Measurements from ENCODE around the gene MYRF.

DNA sequence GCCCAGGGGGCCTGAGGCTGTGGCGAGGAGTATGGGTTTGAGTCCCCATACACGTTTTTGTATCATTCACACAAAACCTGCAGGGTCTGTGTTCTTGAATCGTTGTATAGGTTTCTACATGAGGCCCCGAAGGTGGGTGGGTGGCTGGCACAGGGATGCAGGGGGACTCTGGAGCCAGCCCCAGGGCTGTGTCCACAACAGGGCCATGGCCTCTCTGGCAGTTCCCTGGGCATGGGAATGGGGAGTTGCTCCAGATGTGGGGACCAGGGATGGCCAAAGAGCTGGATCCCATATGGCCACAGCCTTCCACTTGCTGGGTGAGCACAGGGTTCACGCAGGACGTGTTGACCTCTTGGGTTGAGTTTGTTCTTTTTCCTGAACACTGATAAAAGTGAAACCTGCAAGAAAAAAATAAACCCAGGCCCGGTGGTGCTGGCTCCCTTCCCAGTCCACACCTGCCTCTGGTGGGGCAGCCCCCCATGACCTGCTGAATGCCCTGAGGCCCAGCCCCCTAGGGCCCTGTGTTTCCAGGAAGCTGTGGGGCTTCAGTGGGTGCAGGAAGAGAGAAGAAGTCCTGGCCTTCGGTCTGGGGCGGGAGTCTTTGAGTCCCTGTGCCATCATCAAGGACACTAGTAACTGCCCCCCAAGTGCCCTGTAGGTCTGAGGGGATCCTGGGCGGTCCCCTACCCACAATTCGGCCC, 16.1 kb downstream of the MYRF start:
- no peak for TF ChIP-seq POLR2AphosphoS5 (IDR thresholded peaks at IDR 0.05; ENCODE audit: low read depth, low read length)
- TF ChIP-seq CBFB (CRISPR knock-in tag; IDR thresholded peaks at IDR 0.05): no peak
- 0 out of 4 replicates have a peak, but pooled peaks of 1 of the 2 experiments have one; percentile 6 for TF ChIP-seq POLR2A (IDR thresholded peaks at IDR 0.05; ENCODE audit: insufficient read depth in 1 of 2, low read depth in 2 of 2, low read length in 2 of 2)
- no peak for TF ChIP-seq EZH2 (conservative IDR thresholded peaks at IDR 0.05; ENCODE audit: low read depth, low read length)
- no peak for TF ChIP-seq MAFK (conservative IDR thresholded peaks at IDR 0.05 in 1 of 2, IDR thresholded peaks at IDR 0.05 in 1 of 2; ENCODE audit: low read length in 2 of 2)
- TF ChIP-seq ZNF660 (CRISPR knock-in tag; IDR thresholded peaks at IDR 0.05; ENCODE audit: borderline replicate concordance, low read depth): no peak
- TF ChIP-seq HDAC2 (CRISPR knock-in tag; IDR thresholded peaks at IDR 0.05): no peak
- no peak for TF ChIP-seq SP2 (CRISPR knock-in tag; IDR thresholded peaks at IDR 0.05)
- TF ChIP-seq, protein P1, sequence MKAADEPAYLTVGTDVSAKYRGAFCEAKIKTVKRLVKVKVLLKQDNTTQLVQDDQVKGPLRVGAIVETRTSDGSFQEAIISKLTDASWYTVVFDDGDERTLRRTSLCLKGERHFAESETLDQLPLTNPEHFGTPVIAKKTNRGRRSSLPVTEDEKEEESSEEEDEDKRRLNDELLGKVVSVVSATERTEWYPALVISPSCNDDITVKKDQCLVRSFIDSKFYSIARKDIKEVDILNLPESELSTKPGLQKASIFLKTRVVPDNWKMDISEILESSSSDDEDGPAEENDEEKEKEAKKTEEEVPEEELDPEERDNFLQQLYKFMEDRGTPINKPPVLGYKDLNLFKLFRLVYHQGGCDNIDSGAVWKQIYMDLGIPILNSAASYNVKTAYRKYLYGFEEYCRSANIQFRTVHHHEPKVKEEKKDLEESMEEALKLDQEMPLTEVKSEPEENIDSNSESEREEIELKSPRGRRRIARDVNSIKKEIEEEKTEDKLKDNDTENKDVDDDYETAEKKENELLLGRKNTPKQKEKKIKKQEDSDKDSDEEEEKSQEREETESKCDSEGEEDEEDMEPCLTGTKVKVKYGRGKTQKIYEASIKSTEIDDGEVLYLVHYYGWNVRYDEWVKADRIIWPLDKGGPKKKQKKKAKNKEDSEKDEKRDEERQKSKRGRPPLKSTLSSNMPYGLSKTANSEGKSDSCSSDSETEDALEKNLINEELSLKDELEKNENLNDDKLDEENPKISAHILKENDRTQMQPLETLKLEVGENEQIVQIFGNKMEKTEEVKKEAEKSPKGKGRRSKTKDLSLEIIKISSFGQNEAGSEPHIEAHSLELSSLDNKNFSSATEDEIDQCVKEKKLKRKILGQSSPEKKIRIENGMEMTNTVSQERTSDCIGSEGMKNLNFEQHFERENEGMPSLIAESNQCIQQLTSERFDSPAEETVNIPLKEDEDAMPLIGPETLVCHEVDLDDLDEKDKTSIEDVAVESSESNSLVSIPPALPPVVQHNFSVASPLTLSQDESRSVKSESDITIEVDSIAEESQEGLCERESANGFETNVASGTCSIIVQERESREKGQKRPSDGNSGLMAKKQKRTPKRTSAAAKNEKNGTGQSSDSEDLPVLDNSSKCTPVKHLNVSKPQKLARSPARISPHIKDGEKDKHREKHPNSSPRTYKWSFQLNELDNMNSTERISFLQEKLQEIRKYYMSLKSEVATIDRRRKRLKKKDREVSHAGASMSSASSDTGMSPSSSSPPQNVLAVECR (CRISPR knock-in tag; IDR thresholded peaks at IDR 0.05; ENCODE audit: borderline replicate concordance): no peak
- no peak for TF ChIP-seq ZBTB1 (CRISPR knock-in tag; IDR thresholded peaks at IDR 0.05; ENCODE audit: borderline replicate concordance)
- peak; percentile 11; the same call in 1 of the 2 replicates for TF ChIP-seq MYC (CRISPR knock-in tag; IDR thresholded peaks at IDR 0.05; ENCODE audit: borderline replicate concordance)
- TF ChIP-seq YY1 (IDR thresholded peaks at IDR 0.05; ENCODE audit: insufficient read depth, insufficient replicate concordance, low read depth, low read length): no peak

Measured in HepG2 (cell line).